SK-N-SH (cell line): Measurements from ENCODE around the gene MARS1. TPM values are rescaled to one million over a fixed set of nuclear protein-coding genes. Genes with fewer than 3 reads are reported as not detected.

Experiments used
- CTCF ChIA-PET: fragments of 300-600, 350-600 bp; formaldehyde crosslinking; extraction: SDS; loops from one replicate; lab custom pipeline; 2021; lab: Yijun Ruan, JAX
- POLR2A ChIA-PET: fragments of 350-600 bp; sonication (Branson Sonifier 250); formaldehyde crosslinking; extraction: SDS; loops from one replicate; lab custom pipeline; 2020; ENCODE audit warnings: antibody characterized with exemption, inconsistent platforms; lab: Yijun Ruan, JAX
- DNase-seq: peaks from one replicate; pipeline ENCODE4 v3.0.0; 2012
- H2AFZ ChIP-seq: fragments of 200-600 bp; sonication (generic); 2 replicates; pipeline ENCODE4 v1.8.1; 2016; ENCODE audit warnings: antibody characterized with exemption, mild to moderate bottlenecking, low read depth
- H3F3A ChIP-seq: fragments of 200-600 bp; sonication (generic); replicated peaks from 2 replicates; pipeline ENCODE3; 2016; ENCODE audit warnings: antibody characterized with exemption, mild to moderate bottlenecking; ENCODE audit not compliant: insufficient read depth
- H3K27ac ChIP-seq, 2 experiments: fragments of 200-500 bp in 1 of 2; fragments of 200-600 bp in 1 of 2; sonication (Bioruptor generic) in 1 of 2; sonication (generic), shearing (Covaris generic) in 1 of 2; 2 replicates each; pipeline versions ENCODE4 v1.5.1 to v1.6.1; 2014 to 2016; ENCODE audit warnings: low read depth in 2 of 2, inconsistent platforms in 1 of 2, low read length in 1 of 2, mild to moderate bottlenecking in 1 of 2, mixed read lengths in 1 of 2
- H3K27me3 ChIP-seq: fragments of 200-600 bp; sonication (generic), shearing (Covaris generic); 2 replicates; pipeline ENCODE4 v1.6.1; 2016; ENCODE audit warnings: mixed run types; ENCODE audit not compliant: insufficient read depth
- H3K36me3 ChIP-seq, 2 experiments: fragments of 200-500 bp in 1 of 2; fragments of 200-600 bp in 1 of 2; sonication (Bioruptor generic) in 1 of 2; sonication (generic) in 1 of 2; replicated peaks in 1 of 2; 2 replicates each; pipeline versions ENCODE3 to v1.5.1; 2014 to 2016; ENCODE audit warnings: low read length in 1 of 2, mild to moderate bottlenecking in 1 of 2; ENCODE audit not compliant: insufficient read depth in 2 of 2, control insufficient read depth in 1 of 2
- H3K4me1 ChIP-seq, 2 experiments: fragments of 200-500 bp in 1 of 2; fragments of 200-600 bp in 1 of 2; sonication (Bioruptor generic) in 1 of 2; sonication (generic), shearing (Covaris generic) in 1 of 2; 2 replicates each; pipeline versions ENCODE4 v1.5.1 to v1.6.1; 2014 to 2016; ENCODE audit warnings: low read depth in 1 of 2, low read length in 1 of 2, mixed run types in 1 of 2; ENCODE audit not compliant: insufficient read depth in 2 of 2, control insufficient read depth in 1 of 2
- H3K4me2 ChIP-seq: fragments of 200-600 bp; sonication (generic), shearing (Covaris generic); 2 replicates; pipeline ENCODE4 v1.6.1; 2017; ENCODE audit warnings: mixed run types
- H3K4me3 ChIP-seq, 2 experiments: fragments of 200-500 bp in 1 of 2; fragments of 200-600 bp in 1 of 2; sonication (Bioruptor generic) in 1 of 2; sonication (generic), shearing (Covaris generic) in 1 of 2; 2 replicates each; pipeline versions ENCODE4 v1.5.1 to v1.8.1; 2014 to 2016; ENCODE audit warnings: low read depth in 2 of 2, inconsistent platforms in 1 of 2, low read length in 1 of 2, mild to moderate bottlenecking in 1 of 2, mixed read lengths in 1 of 2, moderate library complexity in 1 of 2
- H3K79me2 ChIP-seq: fragments of 200-600 bp; sonication (generic); 2 replicates; pipeline ENCODE4 v1.8.1; 2017; ENCODE audit warnings: mild to moderate bottlenecking; ENCODE audit not compliant: insufficient read depth
- H3K9ac ChIP-seq: fragments of 200-600 bp; sonication (generic); 2 replicates; pipeline ENCODE4 v1.6.1; 2017; ENCODE audit warnings: mixed run types
- H3K9me2 ChIP-seq: fragments of 200-600 bp; sonication (generic); 2 replicates; pipeline ENCODE4 v1.6.1; 2017; ENCODE audit warnings: mixed run types
- H3K9me3 ChIP-seq: fragments of 200-600 bp; sonication (generic); 2 replicates; pipeline ENCODE4 v1.6.1; 2017; ENCODE audit warnings: mixed run types, mild to moderate bottlenecking, moderate library complexity
- H4K20me1 ChIP-seq: fragments of 200-600 bp; sonication (generic); 2 replicates; pipeline ENCODE4 v1.6.1; 2017; ENCODE audit warnings: mild to moderate bottlenecking, mixed run types; ENCODE audit not compliant: insufficient read depth
- CHD2 ChIP-seq: fragments of 150-350 bp; IDR thresholded peaks from 2 replicates; pipeline ENCODE4 v1.6.1; 2018; ENCODE audit warnings: low read length; ENCODE audit not compliant: partially characterized antibody
- CTCF ChIP-seq: fragments of 200-600 bp; sonication (generic); IDR thresholded peaks from 2 replicates; pipeline ENCODE4 v1.6.1; 2017; ENCODE audit warnings: antibody characterized with exemption, mild to moderate bottlenecking, moderate library complexity
- EP300 ChIP-seq, 2 experiments: IDR thresholded peaks; 2 replicates each; pipeline versions ENCODE4 v1.4.0 to v1.6.1; 2012; ENCODE audit warnings: borderline replicate concordance in 1 of 2, low read depth in 1 of 2, low read length in 1 of 2
- MEF2A ChIP-seq: IDR thresholded peaks from 2 replicates; pipeline ENCODE4 v1.4.0; 2012; ENCODE audit warnings: low read depth, borderline replicate concordance
- MXI1 ChIP-seq: IDR thresholded peaks from 2 replicates; pipeline ENCODE4 v1.6.1; 2012; ENCODE audit warnings: mild to moderate bottlenecking, low read depth, low read length, improper control_type of control experiment
- NRF1 ChIP-seq: IDR thresholded peaks from 2 replicates; pipeline ENCODE4 v1.6.1; 2012; ENCODE audit warnings: low read depth, mild to moderate bottlenecking, low read length
- PBX3 ChIP-seq: IDR thresholded peaks from 2 replicates; pipeline ENCODE4; 2012
- POLR2AphosphoS5 ChIP-seq: IDR thresholded peaks from 2 replicates; pipeline ENCODE4 v1.6.1; 2012; ENCODE audit warnings: low read depth, low read length
- RCOR1 ChIP-seq: fragments of 150-350 bp; IDR thresholded peaks from 2 replicates; pipeline ENCODE4 v1.6.1; 2017; ENCODE audit warnings: antibody characterized with exemption, low read length
- REST ChIP-seq: IDR thresholded peaks from 2 replicates; pipeline ENCODE4 v1.6.1; 2012; ENCODE audit warnings: mild to moderate bottlenecking, low read depth, low read length, moderate library complexity
- RFX5 ChIP-seq: IDR thresholded peaks from 2 replicates; pipeline ENCODE4 v1.6.1; 2012; ENCODE audit warnings: mild to moderate bottlenecking, improper control_type of control experiment, low read length
- SMC3 ChIP-seq: IDR thresholded peaks from 2 replicates; pipeline ENCODE4 v1.6.1; 2012; ENCODE audit warnings: low read depth, low read length, improper control_type of control experiment
- TAF1 ChIP-seq: IDR thresholded peaks from 2 replicates; pipeline ENCODE4 v1.6.1; 2012; ENCODE audit warnings: low read depth, mild to moderate bottlenecking, low read length, moderate library complexity, borderline replicate concordance
- TCF12 ChIP-seq: IDR thresholded peaks from 2 replicates; pipeline ENCODE4 v1.4.0; 2012
- TEAD4 ChIP-seq: IDR thresholded peaks from 2 replicates; pipeline ENCODE4 v1.4.0; 2012; ENCODE audit warnings: mild to moderate bottlenecking, borderline replicate concordance; ENCODE audit not compliant: insufficient read depth
- WGBS: methylation state at CpG from one replicate; pipeline ENCODE4 v1.1.6; 2017; ENCODE audit warnings: low lambda C conversion rate; 5-methylcytosine and 5-hydroxymethylcytosine counted together
- polyA plus RNA-seq, 3 experiments: library from polyadenylated mRNA; depleted of rRNA; stranded (reverse); fragments of >200 nt; gene quantifications; 2 replicates each; pipeline ENCODE4 v1.2.3, GENCODE V29; 2012

MARS1 gene
- polyA plus RNA-seq, 1 of the 3 experiments (the other 2 are of a cell fraction): 158 TPM

- ChIA-PET CTCF (interaction anchor here (0.6 to 1.6 kb wide), 6 partner anchors 14 to 79 kb away, joined by 3 to 7 read pairs (median 4); partner anchors contain the start of gene GLI1), POLR2A (no interaction called here)
- H2AFZ ChIP-seq: peak within 1 kb of the TSS; percentile 24; the same call in 1 of the 2 replicates
These were observed 8.3 kb upstream of the MARS1 start, which contains the start of gene ARHGAP9 for GRCh38 chr12:57479376-57480115. ARHGAP9 (minus strand) TSS chr12:57479866; CDS start chr12:57479406, 460 bp downstream.

More at GRCh38 chr12:57479376-57480115, 8.3 kb upstream of the MARS1 start, which contains the start of gene ARHGAP9:
- Histone ChIP-seq H3K27ac (no peak within 1 kb of the TSS), H4K20me1 (no peaks in the 10 kb centered on the region), H3F3A (peaks cover 5% of the 10 kb centered on the region), H3K4me2 (no peak within 1 kb of the TSS), H3K79me2 (no peaks in the 10 kb centered on the region), H3K4me3 (no peak within 1 kb of the TSS), H3K9me3 (no peaks in the 10 kb centered on the region), H3K36me3 (no peaks in the 10 kb centered on the region), H3K9me2 (no peaks in the 10 kb centered on the region), H3K9ac (no peak within 1 kb of the TSS), H3K27me3 (peaks cover 22% of the 10 kb centered on the region), H3K4me1 (peaks cover 0 to 10% of the 10 kb centered on the region in 2 experiments; a peak in 3 of 4 replicates)
- TF ChIP-seq TAF1 (no peak), CHD2 (no peak), NRF1 (no peak), MXI1 (no peak), PBX3 (no peak), TEAD4 (no peak), SMC3 (no peak), MEF2A (no peak), RCOR1 (no peak), RFX5 (no peak), TCF12 (no peak), REST (no peak), CTCF (no peak), EP300 (IDR thresholded peaks at IDR 0.05; ENCODE audit: borderline replicate concordance in 1 of 2, low read depth in 1 of 2, low read length in 1 of 2) (no peak), POLR2AphosphoS5 (no peak)
- DNase-seq: no peak
- WGBS: 62% methylated on average over 6 of the region's 6 CpGs
